RWPE1 (cell line): ENCODE data around the gene PANK4.

ENCODE experiments used
- CTCF ChIA-PET: fragments of 350-600 bp; sonication (Branson Sonifier 250); formaldehyde crosslinking; extraction: SDS; loops from one replicate; lab custom pipeline; 2021; lab: Yijun Ruan, JAX
- POLR2A ChIA-PET: fragments of 400-600 bp; formaldehyde crosslinking; extraction: SDS; loops from one replicate; lab custom pipeline; 2020; ENCODE audit warnings: antibody characterized with exemption; ENCODE audit not compliant: low non-redundant PET; lab: Yijun Ruan, JAX
- DNase-seq: peaks from one replicate; pipeline ENCODE4 v3.0.0; 2012; ENCODE audit warnings: low spot score
- H3K27ac ChIP-seq: fragments of 450-650 bp; 2 replicates; pipeline ENCODE4 v1.5.1; 2017
- CTCF ChIP-seq: fragments of 450-650 bp; conservative IDR thresholded peaks from 2 replicates; pipeline ENCODE4 v1.5.1; 2017; ENCODE audit warnings: low read depth, mild to moderate bottlenecking

Gene PANK4

GRCh38 chr1:2544093-2544874, 17.9 kb upstream of the PANK4 start:
- peak overlapping the region; percentile 83 for H3K27ac ChIP-seq
- POLR2A ChIA-PET, result interaction anchor here (0.5 to 0.6 kb wide), 2 partner anchors 18 to 353 kb away, joined by 3 to 5 read pairs; partner anchors contain the start of gene PANK4
- CTCF ChIA-PET, result interaction anchor here (1.7 kb wide), 1 partner anchor 12 kb away, joined by 6 read pairs; no protein-coding TSS in a partner anchor
- no peak for DNase-seq
- no peak for TF ChIP-seq CTCF

- ChIA-PET CTCF (interaction anchor here (1.7 kb wide), 1 partner anchor 11 kb away, joined by 6 read pairs; no protein-coding TSS in a partner anchor), POLR2A (interaction anchor here (0.5 kb wide), 1 partner anchor 17 kb away, joined by 3 read pairs; the partner anchor contains the start of gene PANK4)
- TF ChIP-seq CTCF, result no peak
- DNase-seq, result no peak
- peak overlapping the region; percentile 83 for H3K27ac ChIP-seq
These were observed 17.2 kb upstream of the PANK4 start for GRCh38 chr1:2543543-2544092.

DNA sequence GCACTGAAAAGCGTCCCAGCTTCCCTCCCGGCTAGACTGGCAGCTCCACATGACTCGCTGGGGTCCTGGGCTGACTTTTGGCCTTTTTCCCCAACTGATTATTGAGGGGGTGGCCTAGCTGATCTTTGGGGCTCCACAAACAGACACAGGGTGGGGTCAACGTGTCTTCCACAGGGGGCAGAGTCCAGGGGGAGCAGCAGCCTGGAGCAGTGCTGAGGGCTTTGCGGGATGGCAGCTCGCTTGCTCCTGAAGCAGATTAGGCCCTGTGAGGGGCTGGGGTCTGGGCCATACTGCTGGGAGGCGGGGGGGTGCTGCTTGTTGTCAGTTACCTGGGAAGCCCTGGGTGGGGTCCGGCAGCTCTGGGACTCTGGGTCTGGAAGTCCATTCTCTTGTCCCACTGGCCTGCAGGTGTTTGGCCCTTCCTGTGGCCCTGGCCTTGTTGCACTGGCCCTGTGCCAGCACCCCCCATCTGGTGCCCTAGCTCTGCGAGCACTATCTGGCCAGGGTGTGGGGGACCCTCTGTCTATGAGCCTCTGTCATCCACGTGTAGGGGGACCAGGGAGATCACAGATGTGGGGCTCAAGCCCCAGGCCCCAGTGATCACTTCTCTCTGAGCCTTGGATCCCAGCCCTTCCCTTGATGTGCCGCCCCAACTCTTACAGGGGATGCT, 16.0 kb upstream of the PANK4 start:
- ChIA-PET CTCF (interaction anchor here (1.0 to 1.7 kb wide), 2 partner anchors 10 kb away, joined by 3 to 6 read pairs; no protein-coding TSS in a partner anchor), POLR2A (no interaction called here)
- no peak for TF ChIP-seq CTCF
- H3K27ac ChIP-seq, result peak overlapping the region; percentile 83
- no peak for DNase-seq

DNA sequence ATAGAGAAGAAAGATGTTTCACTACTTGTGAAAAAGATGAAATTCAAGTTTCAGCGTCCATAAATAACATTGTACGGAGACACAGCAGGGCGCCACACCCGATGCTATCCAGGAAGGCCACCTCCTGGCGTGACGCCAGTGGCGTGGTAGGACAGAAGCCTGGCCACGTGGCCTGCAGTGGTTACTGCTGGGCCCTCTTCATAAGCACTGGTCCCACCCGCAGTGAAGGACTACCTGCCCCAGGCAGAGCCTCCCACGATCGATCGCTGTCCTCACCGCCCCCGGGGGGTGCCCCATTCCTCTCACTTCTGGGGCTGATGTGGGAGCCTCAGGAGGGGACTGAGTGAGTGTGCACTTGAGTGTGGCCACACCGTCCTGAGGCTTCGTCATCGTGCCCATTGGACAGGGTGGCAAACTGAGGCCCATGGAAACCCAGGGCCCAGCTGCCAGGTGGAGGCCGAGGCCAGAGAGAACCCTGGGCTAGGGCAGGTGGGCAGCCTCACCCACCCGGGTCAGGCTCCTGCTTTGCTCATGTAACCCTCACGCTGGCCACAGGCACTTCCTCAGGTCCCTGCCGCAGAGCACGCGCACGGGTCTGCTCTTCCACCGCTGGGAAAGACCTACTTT, 15.3 kb upstream of the PANK4 start:
- peak overlapping the region; percentile 83 for H3K27ac ChIP-seq
- ChIA-PET POLR2A (interaction anchor here (0.6 kb wide), 1 partner anchor 52 kb away, joined by 3 read pairs; no protein-coding TSS in a partner anchor), CTCF (interaction anchor here (1.0 kb wide), 1 partner anchor 9 kb away, joined by 3 read pairs; no protein-coding TSS in a partner anchor)
- no peak for DNase-seq
- TF ChIP-seq CTCF, result no peak

DNA sequence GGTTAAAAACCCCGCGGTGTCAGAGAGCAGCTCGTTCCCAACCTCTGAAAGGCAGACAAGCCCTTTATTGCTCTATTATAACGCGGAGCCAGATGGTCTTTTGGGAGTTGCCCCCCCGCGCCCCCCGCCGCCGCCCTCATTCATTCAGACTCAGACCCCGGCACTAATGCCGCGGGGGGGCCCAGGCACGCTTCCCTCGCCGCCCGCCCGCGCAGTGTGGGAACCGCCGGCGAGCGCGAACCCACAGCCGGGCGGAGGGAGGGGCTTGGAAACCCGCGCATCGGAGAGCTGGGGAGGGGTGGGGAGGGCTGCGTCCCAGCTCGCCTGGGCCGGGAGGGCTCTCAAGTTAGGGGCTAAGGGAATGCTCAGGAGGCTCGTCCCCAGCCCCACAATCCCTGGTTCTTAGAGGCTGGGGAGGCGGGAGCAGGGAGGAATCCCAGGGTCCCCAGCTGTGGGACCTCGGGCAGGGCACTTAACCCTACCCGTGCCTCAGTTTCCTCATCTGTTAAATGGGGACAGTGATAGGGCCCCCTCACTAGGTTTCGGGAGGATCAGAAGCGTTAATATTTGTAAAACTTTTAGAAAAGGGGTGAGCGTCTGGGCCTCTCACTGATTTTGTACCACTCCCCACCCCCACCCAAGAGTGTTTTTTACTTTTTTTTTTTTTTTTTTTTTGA, 14.6 kb upstream of the PANK4 start:
- ChIA-PET POLR2A (interaction anchor here (0.6 kb wide), 1 partner anchor 51 kb away, joined by 3 read pairs; no protein-coding TSS in a partner anchor), CTCF (no interaction called here)
- TF ChIP-seq CTCF, result no peak
- no peak for DNase-seq
- H3K27ac ChIP-seq, result peak overlapping the region; percentile 83
